GM12878 (cell line): ENCODE measurements around the gene FNDC3B. TPM values are rescaled to one million over a fixed set of nuclear protein-coding genes. Genes with fewer than 3 reads are reported as not detected.

Experiments
- CBFB ChIP-seq: IDR thresholded peaks from 2 replicates; pipeline ENCODE4 v1.6.1; 2016; ENCODE audit warnings: antibody characterized with exemption, low read depth
- CBX3 ChIP-seq: fragments of 200-600 bp; sonication (generic); IDR thresholded peaks from 2 replicates; pipeline ENCODE4 v1.6.1; 2016; ENCODE audit warnings: low read depth, borderline replicate concordance
- DPF2 ChIP-seq: fragments of 450-650 bp; IDR thresholded peaks from 2 replicates; pipeline ENCODE4 v1.6.1; 2017; ENCODE audit warnings: mild to moderate bottlenecking
- EED ChIP-seq: sonication (generic); IDR thresholded peaks from 2 replicates; pipeline ENCODE4 v1.6.1; 2016; ENCODE audit warnings: antibody characterized with exemption, low read depth
- EZH2 ChIP-seq: IDR thresholded peaks from 2 replicates; pipeline ENCODE4 v1.6.1; 2012; ENCODE audit warnings: low read depth, mild to moderate bottlenecking, control low read depth, inconsistent platforms, low read length, borderline replicate concordance; ENCODE audit not compliant: control insufficient read depth
- FOXM1 ChIP-seq: IDR thresholded peaks from 2 replicates; pipeline ENCODE4 v1.6.1; 2012; ENCODE audit warnings: low read depth, mild to moderate bottlenecking, inconsistent platforms, low read length, moderate library complexity
- GATAD2B ChIP-seq: fragments of 450-650 bp; conservative IDR thresholded peaks from 2 replicates; pipeline ENCODE4 v1.6.1; 2017; ENCODE audit warnings: low read depth, mild to moderate bottlenecking, moderate library complexity
- HDAC2 ChIP-seq: fragments of 200-600 bp; sonication (generic); IDR thresholded peaks from 2 replicates; pipeline ENCODE4 v1.6.1; 2017
- IRF3 ChIP-seq: fragments of 450-650 bp; IDR thresholded peaks from 2 replicates; pipeline ENCODE4 v1.6.1; 2014; ENCODE audit warnings: mild to moderate bottlenecking
- IRF4 ChIP-seq: IDR thresholded peaks from 2 replicates; pipeline ENCODE4 v1.6.1; 2011; ENCODE audit warnings: low read depth, low read length
- JUNB ChIP-seq: IDR thresholded peaks from 2 replicates; pipeline ENCODE4 v1.6.1; 2016; ENCODE audit warnings: antibody characterized with exemption, mild to moderate bottlenecking
- MTA3 ChIP-seq: IDR thresholded peaks from 2 replicates; pipeline ENCODE4 v1.6.1; 2012; ENCODE audit warnings: low read length, inconsistent platforms, borderline replicate concordance
- PAX5 ChIP-seq: IDR thresholded peaks from 2 replicates; pipeline ENCODE4 v1.6.1; 2011; ENCODE audit warnings: low read depth, low read length, borderline replicate concordance
- PBX3 ChIP-seq: IDR thresholded peaks from 2 replicates; pipeline ENCODE4 v1.6.1; 2011; ENCODE audit warnings: mild to moderate bottlenecking, low read depth, low read length, moderate library complexity; ENCODE audit not compliant: insufficient replicate concordance
- POLR2A ChIP-seq: IDR thresholded peaks from 2 replicates; pipeline ENCODE4 v1.6.1; 2011; ENCODE audit warnings: low read depth, mild to moderate bottlenecking, low read length
- POLR2AphosphoS5 ChIP-seq: IDR thresholded peaks from 2 replicates; pipeline ENCODE4 v1.6.1; 2011; ENCODE audit warnings: mild to moderate bottlenecking, low read length, inconsistent platforms
- SP1 ChIP-seq: IDR thresholded peaks from one replicate; pipeline ENCODE4 v1.6.1; 2011; ENCODE audit warnings: low read depth, low read length
- SRF ChIP-seq, 2 experiments: IDR thresholded peaks; 2 replicates each; pipeline ENCODE4 v1.6.1; 2011; ENCODE audit warnings: low read depth in 2 of 2, low read length in 2 of 2, mild to moderate bottlenecking in 1 of 2, moderate library complexity in 1 of 2
- TAF1 ChIP-seq: IDR thresholded peaks from 2 replicates; pipeline ENCODE4 v1.6.1; 2011; ENCODE audit warnings: mild to moderate bottlenecking, low read depth, low read length, borderline replicate concordance
- TCF12 ChIP-seq: IDR thresholded peaks from 2 replicates; pipeline ENCODE4 v1.6.1; 2011; ENCODE audit warnings: low read depth, mild to moderate bottlenecking, low read length
- ZBED1 ChIP-seq: IDR thresholded peaks from 2 replicates; pipeline ENCODE4 v1.6.1; 2016; ENCODE audit warnings: borderline replicate concordance
- ZBTB33 ChIP-seq: fragments of 450-650 bp; IDR thresholded peaks from 2 replicates; pipeline ENCODE4 v1.6.1; 2017; ENCODE audit warnings: mild to moderate bottlenecking
- ZNF24 ChIP-seq: fragments of 450-650 bp; IDR thresholded peaks from 2 replicates; pipeline ENCODE4 v1.6.1; 2017; ENCODE audit warnings: antibody characterized with exemption, mild to moderate bottlenecking
- ZNF384 ChIP-seq: IDR thresholded peaks from 2 replicates; pipeline ENCODE4 v1.6.1; 2012; ENCODE audit warnings: low read depth, mild to moderate bottlenecking, low read length, improper control_type of control experiment, borderline replicate concordance
- polyA plus RNA-seq, 11 experiments: library from polyadenylated mRNA; depleted of rRNA in 4 of 11; unstranded in 6 of 11; stranded (reverse) in 5 of 11; fragments of >200 nt; fragmentation: Nextera tagmentation in 4 of 11; fragmentation: Illumina TruSeq in 1 of 11; extraction: Ambion mirVana in 4 of 11; extraction: Trizol in 1 of 11; gene quantifications; 1 replicate in 1 of 11; 2 replicates in 10 of 11; pipeline versions ENCODE4 v1.2.1 to v1.2.3, GENCODE V29; 2011 to 2016; ENCODE audit warnings: inconsistent platforms in 2 of 11, missing spikeins in 2 of 11, low read depth in 1 of 11
- total RNA-seq, 4 experiments: library from RNA; depleted of rRNA in 3 of 4; stranded (reverse); fragments of >200 nt in 3 of 4; fragmentation: Illumina TruSeq in 1 of 4; extraction: Trizol in 1 of 4; gene quantifications; 2 replicates each; pipeline versions ENCODE4 v1.2.1 to v1.2.3, GENCODE V29; 2013 to 2021
- TF ChIP-seq, protein P1 (sequence below): IDR thresholded peaks from 2 replicates; pipeline ENCODE4 v1.6.1; 2012; ENCODE audit warnings: improper control_type of control experiment, low read depth, low read length; ENCODE audit not compliant: insufficient replicate concordance

Gene FNDC3B
- total and polyA plus RNA-seq, 10 of the 15 experiments (the other 5 are each of a cell fraction or from before 2014, with no cell fraction given) = 7.9 to 35.0 (median 18.5) TPM

- TF ChIP-seq ZBTB33 (no peak), TCF12 (no peak), POLR2AphosphoS5 (no peak), EZH2 (no peak), SRF (IDR thresholded peaks at IDR 0.05; ENCODE audit: low read depth in 2 of 2, low read length in 2 of 2) (no peak), ZNF24 (peak; percentile 61; the same call in 1 of the 2 replicates), IRF3 (no peak), JUNB (no peak), CBX3 (no peak), EED (no peak), HDAC2 (no peak), ZNF384 (no peak), POLR2A (no peak), SP1 (no peak), GATAD2B (no peak), PBX3 (no peak), CBFB (no peak), MTA3 (no peak), FOXM1 (0 out of 2 replicates have a peak, but pooled peaks have one; percentile 12), DPF2 (no peak), ZBED1 (no peak), PAX5 (no peak), TAF1 (no peak), IRF4 (no peak)
- TF ChIP-seq, protein P1, sequence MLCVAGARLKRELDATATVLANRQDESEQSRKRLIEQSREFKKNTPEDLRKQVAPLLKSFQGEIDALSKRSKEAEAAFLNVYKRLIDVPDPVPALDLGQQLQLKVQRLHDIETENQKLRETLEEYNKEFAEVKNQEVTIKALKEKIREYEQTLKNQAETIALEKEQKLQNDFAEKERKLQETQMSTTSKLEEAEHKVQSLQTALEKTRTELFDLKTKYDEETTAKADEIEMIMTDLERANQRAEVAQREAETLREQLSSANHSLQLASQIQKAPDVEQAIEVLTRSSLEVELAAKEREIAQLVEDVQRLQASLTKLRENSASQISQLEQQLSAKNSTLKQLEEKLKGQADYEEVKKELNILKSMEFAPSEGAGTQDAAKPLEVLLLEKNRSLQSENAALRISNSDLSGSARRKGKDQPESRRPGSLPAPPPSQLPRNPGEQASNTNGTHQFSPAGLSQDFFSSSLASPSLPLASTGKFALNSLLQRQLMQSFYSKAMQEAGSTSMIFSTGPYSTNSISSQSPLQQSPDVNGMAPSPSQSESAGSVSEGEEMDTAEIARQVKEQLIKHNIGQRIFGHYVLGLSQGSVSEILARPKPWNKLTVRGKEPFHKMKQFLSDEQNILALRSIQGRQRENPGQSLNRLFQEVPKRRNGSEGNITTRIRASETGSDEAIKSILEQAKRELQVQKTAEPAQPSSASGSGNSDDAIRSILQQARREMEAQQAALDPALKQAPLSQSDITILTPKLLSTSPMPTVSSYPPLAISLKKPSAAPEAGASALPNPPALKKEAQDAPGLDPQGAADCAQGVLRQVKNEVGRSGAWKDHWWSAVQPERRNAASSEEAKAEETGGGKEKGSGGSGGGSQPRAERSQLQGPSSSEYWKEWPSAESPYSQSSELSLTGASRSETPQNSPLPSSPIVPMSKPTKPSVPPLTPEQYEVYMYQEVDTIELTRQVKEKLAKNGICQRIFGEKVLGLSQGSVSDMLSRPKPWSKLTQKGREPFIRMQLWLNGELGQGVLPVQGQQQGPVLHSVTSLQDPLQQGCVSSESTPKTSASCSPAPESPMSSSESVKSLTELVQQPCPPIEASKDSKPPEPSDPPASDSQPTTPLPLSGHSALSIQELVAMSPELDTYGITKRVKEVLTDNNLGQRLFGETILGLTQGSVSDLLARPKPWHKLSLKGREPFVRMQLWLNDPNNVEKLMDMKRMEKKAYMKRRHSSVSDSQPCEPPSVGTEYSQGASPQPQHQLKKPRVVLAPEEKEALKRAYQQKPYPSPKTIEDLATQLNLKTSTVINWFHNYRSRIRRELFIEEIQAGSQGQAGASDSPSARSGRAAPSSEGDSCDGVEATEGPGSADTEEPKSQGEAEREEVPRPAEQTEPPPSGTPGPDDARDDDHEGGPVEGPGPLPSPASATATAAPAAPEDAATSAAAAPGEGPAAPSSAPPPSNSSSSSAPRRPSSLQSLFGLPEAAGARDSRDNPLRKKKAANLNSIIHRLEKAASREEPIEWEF = peak; percentile 49
Observed at GRCh38 chr3:172142864-172143451, 103.6 kb downstream of the FNDC3B start (continued).
